Urothelium cell line (cell line): ENCODE measurements around the gene NFIA.
A peak's percentile ranks its signal among the peaks of the same experiment; 100 is the strongest.

Experiments
- DNase-seq: peaks from one replicate; pipeline ENCODE4 v3.0.0; 2011; ENCODE audit warnings: low spot score, mixed read lengths
- FAIRE-seq: peaks from 2 replicates; lab custom pipeline; 2011; peaks lifted over from hg19 to GRCh38; lab: Jason Lieb, UNC

The NFIA gene

GRCh38 chr1:61083013-61083806, 849 bp downstream of the NFIA start:
- DNase-seq (peak; percentile 29), FAIRE-seq (no peak)

- DNase-seq (no peak), FAIRE-seq (no peak)
Measured at GRCh38 chr1:61083807-61084440, 1.6 kb downstream of the NFIA start.

- DNase-seq (no peak), FAIRE-seq (no peak)
Measured at GRCh38 chr1:61084491-61085031, 2.2 kb downstream of the NFIA start.

GRCh38 chr1:61085206-61085982, 3.0 kb downstream of the NFIA start:
- FAIRE-seq (no peak), DNase-seq (no peak)

- FAIRE-seq (no peak), DNase-seq (no peak)
Measured at GRCh38 chr1:61085983-61086644, 3.8 kb downstream of the NFIA start.

- no peak for FAIRE-seq
Measured at GRCh38 chr1:61087571-61087970, 5.2 kb downstream of the NFIA start.

GRCh38 chr1:61088163-61088974, 6.0 kb downstream of the NFIA start:
- DNase-seq, result no peak
- FAIRE-seq, result no peak

More at GRCh38 chr1:61087571-61087970, 5.2 kb downstream of the NFIA start:
- no peak for DNase-seq

GRCh38 chr1:61089338-61089737, 7.0 kb downstream of the NFIA start:
- no peak for FAIRE-seq
- no peak for DNase-seq

- FAIRE-seq, result no peak
- DNase-seq, result no peak
Measured at GRCh38 chr1:61089741-61090140, 7.4 kb downstream of the NFIA start.

- DNase-seq (no peak), FAIRE-seq (no peak)
Measured at GRCh38 chr1:61090546-61091202, 8.3 kb downstream of the NFIA start.

GRCh38 chr1:61091455-61091854, 9.1 kb downstream of the NFIA start:
- no peak for FAIRE-seq
- no peak for DNase-seq

- FAIRE-seq (no peak), DNase-seq (no peak)
Measured at GRCh38 chr1:61092642-61093041, 10.3 kb downstream of the NFIA start.

GRCh38 chr1:61093525-61094137, 11.3 kb downstream of the NFIA start:
- DNase-seq, result no peak
- FAIRE-seq, result no peak

GRCh38 chr1:61094677-61095469, 12.5 kb downstream of the NFIA start:
- FAIRE-seq (no peak), DNase-seq (no peak)

GRCh38 chr1:61095470-61095812, 13.1 kb downstream of the NFIA start:
- no peak for DNase-seq
- FAIRE-seq, result no peak

GRCh38 chr1:61097317-61097716, 15.0 kb downstream of the NFIA start:
- FAIRE-seq, result no peak
- DNase-seq, result no peak

GRCh38 chr1:61097722-61098121, 15.4 kb downstream of the NFIA start:
- DNase-seq (no peak), FAIRE-seq (no peak)

- DNase-seq, result no peak
- no peak for FAIRE-seq
Measured at GRCh38 chr1:61098333-61098732, 16.0 kb downstream of the NFIA start.
